HepG2 (cell line): ENCODE measurements around the gene SPTBN5. TPM values are rescaled to one million over a fixed set of nuclear protein-coding genes. Genes with fewer than 3 reads are reported as not detected.

Source experiments
- AHR ChIP-seq: IDR thresholded peaks from 2 replicates; pipeline ENCODE4 v1.6.1; 2018; ENCODE audit warnings: missing genetic modification reagents, missing compliant biosample characterization
- BCLAF1 ChIP-seq: fragments of 450-650 bp; IDR thresholded peaks from 2 replicates; pipeline ENCODE4 v1.6.1; 2017; ENCODE audit warnings: mild to moderate bottlenecking
- HES4 ChIP-seq: sonication (generic); formaldehyde crosslinking; IDR thresholded peaks from 2 replicates; pipeline ENCODE4 v1.9.0; 2021; ENCODE audit warnings: mild to moderate bottlenecking, missing genetic modification reagents, borderline replicate concordance
- HOXA7 ChIP-seq: sonication (generic); formaldehyde crosslinking; IDR thresholded peaks from 2 replicates; pipeline ENCODE4 v1.8.1; 2022; ENCODE audit warnings: mild to moderate bottlenecking, missing genetic modification reagents, moderate library complexity
- PHF8 ChIP-seq: sonication (generic); formaldehyde crosslinking; IDR thresholded peaks from 2 replicates; pipeline ENCODE4 v1.5.0; 2020; ENCODE audit warnings: missing genetic modification reagents
- PRPF4 ChIP-seq: fragments of 200-400 bp; formaldehyde crosslinking; IDR thresholded peaks from 2 replicates; pipeline ENCODE4 v1.6.1; 2016; ENCODE audit warnings: low read length, low read depth; ENCODE audit not compliant: poor library complexity, severe bottlenecking
- SUZ12 ChIP-seq: fragments of 150-350 bp; IDR thresholded peaks from 2 replicates; pipeline ENCODE4 v1.6.1; 2014; ENCODE audit warnings: low read depth, low read length
- ZFP91 ChIP-seq: sonication (generic); formaldehyde crosslinking; IDR thresholded peaks from 2 replicates; pipeline ENCODE4 v1.9.0; 2022; ENCODE audit warnings: missing genetic modification reagents, mild to moderate bottlenecking, borderline replicate concordance
- ZNF263 ChIP-seq: sonication (generic); formaldehyde crosslinking; IDR thresholded peaks from 2 replicates; pipeline ENCODE4 v1.4.0; 2020; ENCODE audit warnings: missing genetic modification reagents
- ZNF30 ChIP-seq: sonication (generic); formaldehyde crosslinking; IDR thresholded peaks from 2 replicates; pipeline ENCODE4 v1.5.0; 2020; ENCODE audit warnings: mild to moderate bottlenecking, missing genetic modification reagents
- polyA plus RNA-seq, 8 experiments: library from polyadenylated mRNA; depleted of rRNA in 3 of 8; stranded (reverse) in 7 of 8; unstranded in 1 of 8; fragments of >200 nt; fragmentation: Illumina TruSeq in 4 of 8; extraction: Trizol in 4 of 8; gene quantifications; 2 replicates each; pipeline versions ENCODE4 v1.2.1 to v1.2.3, GENCODE V29; 2011 to 2016; ENCODE audit warnings: low read depth in 4 of 8, missing spikeins in 1 of 8, mixed read lengths in 1 of 8; ENCODE audit not compliant: insufficient read depth in 1 of 8
- total RNA-seq, 5 experiments: library from RNA; depleted of rRNA; stranded (reverse); fragments of >200 nt; fragmentation: Illumina TruSeq; extraction: Trizol; gene quantifications; 2 replicates each; pipeline ENCODE4 v1.2.3, GENCODE V29; 2016; ENCODE audit warnings: low read depth in 1 of 5
- TF ChIP-seq, protein P1 (sequence below): sonication (generic); formaldehyde crosslinking; IDR thresholded peaks from 2 replicates; pipeline ENCODE4 v1.8.0; 2022; ENCODE audit warnings: mild to moderate bottlenecking, missing genetic modification reagents, borderline replicate concordance
- TF ChIP-seq, protein P2 (sequence below): sonication (generic); formaldehyde crosslinking; IDR thresholded peaks from 2 replicates; pipeline ENCODE4 v1.4.0; 2020; ENCODE audit warnings: missing genetic modification reagents
- TF ChIP-seq, protein P3 (sequence below): sonication (generic); formaldehyde crosslinking; IDR thresholded peaks from 2 replicates; pipeline ENCODE4 v1.4.0; 2020; ENCODE audit warnings: mild to moderate bottlenecking, missing genetic modification reagents, borderline replicate concordance

Gene SPTBN5
- total and polyA plus RNA-seq, 2 of the 13 experiments (the other 11 are each of a cell fraction or from before 2014, with no cell fraction given), result 0.01 to 0.07 TPM

DNA sequence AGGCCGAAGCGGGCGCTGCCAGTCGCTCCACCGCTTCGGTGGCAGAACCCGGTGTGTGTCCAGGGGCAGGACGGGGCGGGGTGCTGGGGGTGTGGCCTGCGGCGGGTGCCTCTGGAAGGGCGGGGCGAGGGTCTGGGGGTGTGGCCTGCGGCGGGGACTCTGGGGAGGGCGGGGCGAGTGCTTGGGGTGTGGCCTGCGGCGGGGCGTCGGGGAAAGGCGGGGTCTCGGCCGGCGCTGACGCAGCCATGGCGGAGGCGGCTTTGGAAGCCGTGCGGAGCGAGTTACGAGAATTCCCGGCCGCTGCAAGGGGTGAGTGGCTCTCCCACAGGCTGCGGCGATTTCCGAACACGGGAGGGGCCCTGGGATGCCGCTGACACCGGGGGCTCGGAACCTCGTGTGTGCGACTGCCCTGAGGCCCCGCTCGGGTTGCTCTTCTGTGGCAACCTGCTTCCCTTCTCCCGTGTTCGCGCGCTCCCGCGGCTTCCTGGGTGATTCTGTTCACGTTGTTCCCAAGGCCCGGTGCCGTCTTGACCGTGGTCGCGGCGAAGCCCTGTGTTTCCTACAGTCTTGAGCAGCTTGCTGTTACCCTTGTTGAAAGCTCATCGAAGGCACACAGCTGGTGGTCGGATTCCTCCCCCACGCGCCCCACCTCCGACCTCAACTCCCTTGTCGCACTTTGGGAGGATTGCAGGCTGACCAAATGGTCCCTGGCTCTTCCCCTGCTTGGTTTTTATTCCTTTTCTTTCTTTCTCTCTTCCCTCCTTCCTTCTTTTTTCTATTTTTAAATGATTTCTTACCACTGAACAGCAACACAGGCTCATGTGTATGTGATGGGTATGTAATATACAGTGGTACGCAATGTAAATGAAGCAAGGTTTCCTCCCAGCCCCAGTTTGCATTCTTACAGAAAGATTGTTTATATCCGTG is 65.7 kb downstream of the SPTBN5 start, which contains the start of gene JMJD7 (continued):
- TF ChIP-seq ZFP91, result peak; percentile 56; the same call in 1 of the 2 replicates
- TF ChIP-seq, protein P1, sequence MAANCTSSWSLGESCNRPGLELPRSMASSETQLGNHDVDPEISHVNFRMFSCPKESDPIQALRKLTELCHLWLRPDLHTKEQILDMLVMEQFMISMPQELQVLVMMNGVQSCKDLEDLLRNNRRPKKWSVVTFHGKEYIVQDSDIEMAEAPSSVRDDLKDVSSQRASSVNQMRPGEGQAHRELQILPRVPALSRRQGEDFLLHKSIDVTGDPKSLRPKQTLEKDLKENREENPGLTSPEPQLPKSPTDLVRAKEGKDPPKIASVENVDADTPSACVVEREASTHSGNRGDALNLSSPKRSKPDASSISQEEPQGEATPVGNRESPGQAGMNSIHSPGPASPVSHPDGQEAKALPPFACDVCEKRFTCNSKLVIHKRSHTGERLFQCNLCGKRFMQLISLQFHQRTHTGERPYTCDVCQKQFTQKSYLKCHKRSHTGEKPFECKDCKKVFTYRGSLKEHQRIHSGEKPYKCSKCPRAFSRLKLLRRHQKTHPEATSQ (CRISPR knock-in tag), result no peak
- TF ChIP-seq ZNF30 (CRISPR knock-in tag), result no peak
- TF ChIP-seq, protein P2, sequence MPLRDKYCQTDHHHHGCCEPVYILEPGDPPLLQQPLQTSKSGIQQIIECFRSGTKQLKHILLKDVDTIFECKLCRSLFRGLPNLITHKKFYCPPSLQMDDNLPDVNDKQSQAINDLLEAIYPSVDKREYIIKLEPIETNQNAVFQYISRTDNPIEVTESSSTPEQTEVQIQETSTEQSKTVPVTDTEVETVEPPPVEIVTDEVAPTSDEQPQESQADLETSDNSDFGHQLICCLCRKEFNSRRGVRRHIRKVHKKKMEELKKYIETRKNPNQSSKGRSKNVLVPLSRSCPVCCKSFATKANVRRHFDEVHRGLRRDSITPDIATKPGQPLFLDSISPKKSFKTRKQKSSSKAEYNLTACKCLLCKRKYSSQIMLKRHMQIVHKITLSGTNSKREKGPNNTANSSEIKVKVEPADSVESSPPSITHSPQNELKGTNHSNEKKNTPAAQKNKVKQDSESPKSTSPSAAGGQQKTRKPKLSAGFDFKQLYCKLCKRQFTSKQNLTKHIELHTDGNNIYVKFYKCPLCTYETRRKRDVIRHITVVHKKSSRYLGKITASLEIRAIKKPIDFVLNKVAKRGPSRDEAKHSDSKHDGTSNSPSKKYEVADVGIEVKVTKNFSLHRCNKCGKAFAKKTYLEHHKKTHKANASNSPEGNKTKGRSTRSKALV, result no peak
- peak; percentile 80 for TF ChIP-seq PHF8
- 0 out of 2 replicates have a peak, but pooled peaks have one; percentile 31 for TF ChIP-seq AHR (CRISPR knock-in tag)
- TF ChIP-seq HES4, result no peak
- TF ChIP-seq BCLAF1, result no peak
- TF ChIP-seq ZNF263, result 0 out of 2 replicates have a peak, but pooled peaks have one; percentile 25
- TF ChIP-seq HOXA7 (CRISPR knock-in tag), result no peak
- no peak for TF ChIP-seq PRPF4
- no peak for TF ChIP-seq SUZ12
- TF ChIP-seq, protein P3, sequence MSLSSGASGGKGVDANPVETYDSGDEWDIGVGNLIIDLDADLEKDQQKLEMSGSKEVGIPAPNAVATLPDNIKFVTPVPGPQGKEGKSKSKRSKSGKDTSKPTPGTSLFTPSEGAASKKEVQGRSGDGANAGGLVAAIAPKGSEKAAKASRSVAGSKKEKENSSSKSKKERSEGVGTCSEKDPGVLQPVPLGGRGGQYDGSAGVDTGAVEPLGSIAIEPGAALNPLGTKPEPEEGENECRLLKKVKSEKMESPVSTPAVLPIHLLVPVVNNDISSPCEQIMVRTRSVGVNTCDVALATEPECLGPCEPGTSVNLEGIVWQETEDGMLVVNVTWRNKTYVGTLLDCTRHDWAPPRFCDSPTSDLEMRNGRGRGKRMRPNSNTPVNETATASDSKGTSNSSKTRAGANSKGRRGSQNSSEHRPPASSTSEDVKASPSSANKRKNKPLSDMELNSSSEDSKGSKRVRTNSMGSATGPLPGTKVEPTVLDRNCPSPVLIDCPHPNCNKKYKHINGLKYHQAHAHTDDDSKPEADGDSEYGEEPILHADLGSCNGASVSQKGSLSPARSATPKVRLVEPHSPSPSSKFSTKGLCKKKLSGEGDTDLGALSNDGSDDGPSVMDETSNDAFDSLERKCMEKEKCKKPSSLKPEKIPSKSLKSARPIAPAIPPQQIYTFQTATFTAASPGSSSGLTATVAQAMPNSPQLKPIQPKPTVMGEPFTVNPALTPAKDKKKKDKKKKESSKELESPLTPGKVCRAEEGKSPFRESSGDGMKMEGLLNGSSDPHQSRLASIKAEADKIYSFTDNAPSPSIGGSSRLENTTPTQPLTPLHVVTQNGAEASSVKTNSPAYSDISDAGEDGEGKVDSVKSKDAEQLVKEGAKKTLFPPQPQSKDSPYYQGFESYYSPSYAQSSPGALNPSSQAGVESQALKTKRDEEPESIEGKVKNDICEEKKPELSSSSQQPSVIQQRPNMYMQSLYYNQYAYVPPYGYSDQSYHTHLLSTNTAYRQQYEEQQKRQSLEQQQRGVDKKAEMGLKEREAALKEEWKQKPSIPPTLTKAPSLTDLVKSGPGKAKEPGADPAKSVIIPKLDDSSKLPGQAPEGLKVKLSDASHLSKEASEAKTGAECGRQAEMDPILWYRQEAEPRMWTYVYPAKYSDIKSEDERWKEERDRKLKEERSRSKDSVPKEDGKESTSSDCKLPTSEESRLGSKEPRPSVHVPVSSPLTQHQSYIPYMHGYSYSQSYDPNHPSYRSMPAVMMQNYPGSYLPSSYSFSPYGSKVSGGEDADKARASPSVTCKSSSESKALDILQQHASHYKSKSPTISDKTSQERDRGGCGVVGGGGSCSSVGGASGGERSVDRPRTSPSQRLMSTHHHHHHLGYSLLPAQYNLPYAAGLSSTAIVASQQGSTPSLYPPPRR (CRISPR knock-in tag), result no peak
